GM20000 (cell line): ENCODE measurements around the gene KCNQ1OT1.

ENCODE experiments used
- DNase-seq: peaks from one replicate; pipeline ENCODE4 v3.0.0; 2012; ENCODE audit warnings: low spot score
- CTCF ChIP-seq: IDR thresholded peaks from 2 replicates; pipeline ENCODE4 v1.5.1; 2012; ENCODE audit warnings: mild to moderate bottlenecking, control low read depth; ENCODE audit errors: extremely low read depth, missing control alignments

The KCNQ1OT1 gene

GRCh38 chr11:2699531-2700414, at the start of gene KCNQ1OT1:
Gene KCNQ1OT1 (minus strand): TSS chr11:2699994.
- DNase-seq: peak; percentile 97
- TF ChIP-seq CTCF: no peak

GRCh38 chr11:2748814-2749554, 49.2 kb upstream of the KCNQ1OT1 start:
- no peak for TF ChIP-seq CTCF
- no peak for DNase-seq

- no peak for DNase-seq
- no peak for TF ChIP-seq CTCF
Measured at GRCh38 chr11:2748061-2748813, 48.4 kb upstream of the KCNQ1OT1 start.

- no peak for DNase-seq
- TF ChIP-seq CTCF: no peak
Measured at GRCh38 chr11:2747248-2748027, 47.6 kb upstream of the KCNQ1OT1 start.

- no peak for TF ChIP-seq CTCF
- DNase-seq: no peak
Measured at GRCh38 chr11:2746401-2747247, 46.8 kb upstream of the KCNQ1OT1 start.

GRCh38 chr11:2745511-2745910, 45.7 kb upstream of the KCNQ1OT1 start:
- no peak for TF ChIP-seq CTCF
- DNase-seq: no peak
